ENCODE data around the gene ARID3A. TPM values are rescaled to one million over a fixed set of nuclear protein-coding genes. Genes with fewer than 3 reads are reported as not detected.
"Not testable (repeated sequence)": the region's sequence is repeated elsewhere in the genome, so short reads cannot be mapped to it uniquely, and the experiment has no call there.

ARID3A gene
- total RNA-seq, 1 donor from 2014 or later = 149 TPM

- Mint-ChIP-seq H3K36me3 (ENCODE audit: insufficient read depth) (no peaks in the 10 kb centered on the region), H3K27me3 (no peaks in the 10 kb centered on the region), H3K4me3 (ENCODE audit: low read depth) (peak overlapping the region; percentile 86), H3K9me3 (ENCODE audit: low read depth) (no peaks in the 10 kb centered on the region), H3K4me1 (ENCODE audit: low read depth) (peaks cover 17% of the 10 kb centered on the region), H3K27ac (no peak overlapping the region)
- no peak for TF ChIP-seq CTCF (IDR thresholded peaks at IDR 0.05; ENCODE audit: unreplicated experiment)
- DNase-seq (ENCODE audit: low spot score, unreplicated experiment) = no peak
These were observed 92.6 kb downstream of the ARID3A start for GRCh38 chr19:1018393-1018792.

- DNase-seq (ENCODE audit: low spot score, unreplicated experiment) = no peak
These were observed 93.2 kb downstream of the ARID3A start for GRCh38 chr19:1018932-1019615.

GRCh38 chr19:1019616-1019961 is 93.8 kb downstream of the ARID3A start:
- H3K4me3 Mint-ChIP-seq (ENCODE audit: low read depth) = peak overlapping the region; percentile 86
- no peak for TF ChIP-seq CTCF (IDR thresholded peaks at IDR 0.05; ENCODE audit: unreplicated experiment)
- no peak for DNase-seq (ENCODE audit: low spot score, unreplicated experiment)
- no peaks in the 10 kb centered on the region for H3K36me3 Mint-ChIP-seq (ENCODE audit: insufficient read depth)
- H3K9me3 Mint-ChIP-seq (ENCODE audit: low read depth) = no peaks in the 10 kb centered on the region
- H3K27me3 Mint-ChIP-seq = no peaks in the 10 kb centered on the region
- peaks cover 17% of the 10 kb centered on the region for H3K4me1 Mint-ChIP-seq (ENCODE audit: low read depth)
- H3K27ac Mint-ChIP-seq = no peak overlapping the region

More at GRCh38 chr19:1018932-1019615, 93.2 kb downstream of the ARID3A start:
- Mint-ChIP-seq H3K36me3 (ENCODE audit: insufficient read depth) (no peaks in the 10 kb centered on the region), H3K4me1 (ENCODE audit: low read depth) (peaks cover 17% of the 10 kb centered on the region), H3K27me3 (no peaks in the 10 kb centered on the region), H3K9me3 (ENCODE audit: low read depth) (no peaks in the 10 kb centered on the region), H3K4me3 (ENCODE audit: low read depth) (peak overlapping the region; percentile 86), H3K27ac (no peak overlapping the region)
- TF ChIP-seq CTCF (IDR thresholded peaks at IDR 0.05; ENCODE audit: unreplicated experiment) = no peak

GRCh38 chr19:1019980-1020867 is 94.4 kb downstream of the ARID3A start:
- DNase-seq (ENCODE audit: low spot score, unreplicated experiment) = no peak
- peak overlapping the region; percentile 93 for H3K27ac Mint-ChIP-seq
- peaks cover 17% of the 10 kb centered on the region for H3K4me1 Mint-ChIP-seq (ENCODE audit: low read depth)
- no peaks in the 10 kb centered on the region for H3K27me3 Mint-ChIP-seq
- H3K36me3 Mint-ChIP-seq (ENCODE audit: insufficient read depth) = no peaks in the 10 kb centered on the region
- H3K4me3 Mint-ChIP-seq (ENCODE audit: low read depth) = peak overlapping the region; percentile 86
- no peaks in the 10 kb centered on the region for H3K9me3 Mint-ChIP-seq (ENCODE audit: low read depth)
- no peak for TF ChIP-seq CTCF (IDR thresholded peaks at IDR 0.05; ENCODE audit: unreplicated experiment)

GRCh38 chr19:1020868-1021425 is 95.1 kb downstream of the ARID3A start, which contains the start of gene TMEM259:
Gene TMEM259, minus strand, starts transcription at chr19:1021123. Its CDS starts 127 bp downstream, at chr19:1020996.
- no peaks in the 10 kb centered on the region for H3K36me3 Mint-ChIP-seq (ENCODE audit: insufficient read depth)
- H3K27me3 Mint-ChIP-seq = no peaks in the 10 kb centered on the region
- peak within 1 kb of the TSS; percentile 86 for H3K4me3 Mint-ChIP-seq (ENCODE audit: low read depth)
- H3K9me3 Mint-ChIP-seq (ENCODE audit: low read depth) = no peaks in the 10 kb centered on the region
- TF ChIP-seq CTCF (IDR thresholded peaks at IDR 0.05; ENCODE audit: unreplicated experiment) = peak; percentile 7
- H3K4me1 Mint-ChIP-seq (ENCODE audit: low read depth) = peaks cover 18% of the 10 kb centered on the region
- peak within 1 kb of the TSS; percentile 100 for H3K27ac Mint-ChIP-seq
- peak; percentile 95 for DNase-seq (ENCODE audit: low spot score, unreplicated experiment)

GRCh38 chr19:1023883-1024188 is 98.0 kb downstream of the ARID3A start:
- H3K4me3 Mint-ChIP-seq (ENCODE audit: low read depth); DNase-seq (ENCODE audit: low spot score, unreplicated experiment); H3K36me3 Mint-ChIP-seq (ENCODE audit: insufficient read depth); H3K27me3 Mint-ChIP-seq; H3K9me3 Mint-ChIP-seq (ENCODE audit: low read depth): not testable (repeated sequence)
- peak overlapping the region; percentile 41 for H3K27ac Mint-ChIP-seq
- H3K4me1 Mint-ChIP-seq (ENCODE audit: low read depth) = peaks cover 12% of the 10 kb centered on the region

- H3K4me1 Mint-ChIP-seq (ENCODE audit: low read depth); H3K4me3 Mint-ChIP-seq (ENCODE audit: low read depth); H3K9me3 Mint-ChIP-seq (ENCODE audit: low read depth); H3K27me3 Mint-ChIP-seq; DNase-seq (ENCODE audit: low spot score, unreplicated experiment); H3K36me3 Mint-ChIP-seq (ENCODE audit: insufficient read depth): not testable (repeated sequence)
- H3K27ac Mint-ChIP-seq = peak overlapping the region; percentile 85
These were observed 99.2 kb downstream of the ARID3A start for GRCh38 chr19:1025080-1025479.
